ENCODE results near the gene SLC6A18. TPM values are rescaled to one million over a fixed set of nuclear protein-coding genes. Genes with fewer than 3 reads are reported as not detected.
"Not testable (repeated sequence)": the region's sequence is repeated elsewhere in the genome, so short reads cannot be mapped to it uniquely, and the experiment has no call there.

SLC6A18 gene
- polyA plus RNA-seq, 1 donor, result not detected

- DNase-seq (ENCODE audit: low read depth), result no peak
Measured at GRCh38 chr5:1254196-1254595, 29.0 kb downstream of the SLC6A18 start.

GRCh38 chr5:1255081-1255561, 29.9 kb downstream of the SLC6A18 start:
- no peak for DNase-seq (ENCODE audit: low read depth)

- no peak for DNase-seq (ENCODE audit: low read depth)
Measured at GRCh38 chr5:1256776-1257175, 31.6 kb downstream of the SLC6A18 start.

GRCh38 chr5:1257363-1257762, 32.2 kb downstream of the SLC6A18 start:
- no peak for DNase-seq (ENCODE audit: low read depth)

- no peak for DNase-seq (ENCODE audit: low read depth)
Measured at GRCh38 chr5:1257841-1258240, 32.7 kb downstream of the SLC6A18 start.

GRCh38 chr5:1259806-1260480, 34.8 kb downstream of the SLC6A18 start:
- DNase-seq (ENCODE audit: low read depth), result no peak

GRCh38 chr5:1261643-1262042, 36.5 kb downstream of the SLC6A18 start:
- DNase-seq (ENCODE audit: low read depth), result no peak

GRCh38 chr5:1262381-1262780, 37.2 kb downstream of the SLC6A18 start:
- no peak for DNase-seq (ENCODE audit: low read depth)

GRCh38 chr5:1264211-1264610, 39.0 kb downstream of the SLC6A18 start:
- DNase-seq (ENCODE audit: low read depth), result no peak

- DNase-seq (ENCODE audit: low read depth), result no peak
Measured at GRCh38 chr5:1265026-1265425, 39.8 kb downstream of the SLC6A18 start.

GRCh38 chr5:1265461-1266455, 40.6 kb downstream of the SLC6A18 start:
- DNase-seq (ENCODE audit: low read depth), result no peak

- DNase-seq (ENCODE audit: low read depth), result no peak
Measured at GRCh38 chr5:1266791-1267190, 41.6 kb downstream of the SLC6A18 start.

- DNase-seq (ENCODE audit: low read depth), result not testable (repeated sequence)
Measured at GRCh38 chr5:1267464-1267863, 42.3 kb downstream of the SLC6A18 start.

- DNase-seq (ENCODE audit: low read depth), result no peak
Measured at GRCh38 chr5:1268056-1268455, 42.9 kb downstream of the SLC6A18 start.

GRCh38 chr5:1268666-1269065, 43.5 kb downstream of the SLC6A18 start:
- no peak for DNase-seq (ENCODE audit: low read depth)

GRCh38 chr5:1270426-1270825, 45.2 kb downstream of the SLC6A18 start:
- no peak for DNase-seq (ENCODE audit: low read depth)

GRCh38 chr5:1270933-1271914, 46.0 kb downstream of the SLC6A18 start:
- no peak for DNase-seq (ENCODE audit: low read depth)

- DNase-seq (ENCODE audit: low read depth), result no peak
Measured at GRCh38 chr5:1272201-1272600, 47.0 kb downstream of the SLC6A18 start.

- DNase-seq (ENCODE audit: low read depth), result no peak
Measured at GRCh38 chr5:1273745-1274144, 48.6 kb downstream of the SLC6A18 start.

- DNase-seq (ENCODE audit: low read depth), result no peak
Measured at GRCh38 chr5:1274471-1274870, 49.3 kb downstream of the SLC6A18 start.

Measured in forelimb muscle (tissue), 1 donor.